CD4-positive, alpha-beta T cell treated with Interleukin-4 for 4 hours (primary cell): Measurements from ENCODE around the gene ASIC2.
A peak's percentile ranks its signal among the peaks of the same experiment; 100 is the strongest.
"Not testable (repeated sequence)": the region's sequence is repeated elsewhere in the genome, so short reads cannot be mapped to it uniquely, and the experiment has no call there.

Experiments used
- DNase-seq: peaks from one replicate; pipeline ENCODE4 v3.0.0-alpha.2; 2020

The ASIC2 gene

GRCh38 chr17:33015716-33016346 lies 277.3 kb downstream of the ASIC2 start:
- DNase-seq: no peak

DNA sequence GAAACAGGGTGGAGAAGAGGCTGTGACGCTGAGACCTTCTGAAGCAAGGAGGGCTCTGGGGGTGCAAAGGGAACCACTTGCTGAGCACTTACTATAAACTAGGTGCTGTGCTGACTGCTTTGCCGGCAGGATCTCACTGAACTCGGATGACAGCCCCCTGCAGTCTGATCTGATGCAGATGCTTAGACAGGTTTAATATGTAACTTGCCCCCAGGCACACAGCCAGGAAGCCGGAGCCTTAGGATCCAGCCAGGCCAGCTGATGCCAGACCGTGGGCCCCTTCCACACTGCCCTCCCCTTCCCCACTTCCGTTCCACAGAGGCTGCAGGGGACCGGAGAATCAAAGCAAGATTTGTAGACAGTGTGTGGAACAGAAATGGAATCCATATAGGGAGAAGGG lies 278.3 kb downstream of the ASIC2 start:
- no peak for DNase-seq

- no peak for DNase-seq
Observed at GRCh38 chr17:33013596-33014375, 279.3 kb downstream of the ASIC2 start.

DNA sequence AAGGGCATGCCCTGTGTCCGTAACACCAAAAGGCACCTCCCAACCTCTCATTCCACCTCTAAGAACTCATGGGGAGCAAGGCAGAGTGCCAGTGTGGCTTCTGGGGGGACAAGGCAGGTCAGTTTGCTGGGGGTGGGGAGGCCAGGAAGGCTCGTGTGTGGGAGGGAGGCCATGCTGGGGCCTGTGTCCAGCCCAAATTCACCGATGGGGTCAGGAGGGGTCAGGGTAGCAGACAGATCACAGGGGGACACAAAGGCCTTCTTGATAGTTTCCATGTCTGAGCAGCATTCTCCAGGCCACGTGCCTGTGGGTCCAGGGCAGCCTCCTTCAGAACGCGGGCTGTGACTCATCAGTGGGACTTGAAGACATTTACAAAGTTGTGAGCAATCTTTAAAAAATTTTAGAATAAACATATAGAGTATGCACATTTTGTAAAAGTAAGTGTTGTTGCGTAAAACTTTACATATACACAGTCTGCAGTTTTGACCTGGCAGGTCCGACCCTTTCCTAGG lies 280.5 kb downstream of the ASIC2 start:
- no peak for DNase-seq

GRCh38 chr17:33009636-33010035 lies 283.5 kb downstream of the ASIC2 start:
- no peak for DNase-seq

GRCh38 chr17:33007186-33007585 lies 285.9 kb downstream of the ASIC2 start:
- DNase-seq: no peak

GRCh38 chr17:33002246-33002645 lies 290.8 kb downstream of the ASIC2 start:
- no peak for DNase-seq

DNA sequence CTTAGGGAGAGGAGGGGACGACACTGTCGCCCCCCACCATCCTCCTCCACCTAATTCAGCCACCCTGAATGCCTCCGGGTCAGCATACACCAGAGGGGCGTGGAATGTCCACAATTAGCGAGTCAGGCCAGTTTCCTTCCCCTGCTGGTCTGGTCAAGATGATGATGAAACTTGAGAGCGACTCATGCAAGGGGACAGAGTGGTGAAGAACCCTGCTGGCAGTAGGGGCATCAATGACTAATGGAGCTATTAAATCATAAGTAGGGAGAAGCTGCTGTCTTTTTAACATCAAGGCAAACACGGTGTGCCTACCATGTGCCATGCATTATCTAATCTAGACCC lies 294.2 kb downstream of the ASIC2 start:
- no peak for DNase-seq

GRCh38 chr17:32998111-32998886 lies 294.8 kb downstream of the ASIC2 start:
- DNase-seq: peak; percentile 53

GRCh38 chr17:32995416-32996045 lies 297.6 kb downstream of the ASIC2 start:
- no peak for DNase-seq

- no peak for DNase-seq
Observed at GRCh38 chr17:32993977-32994376, 299.1 kb downstream of the ASIC2 start.

DNA sequence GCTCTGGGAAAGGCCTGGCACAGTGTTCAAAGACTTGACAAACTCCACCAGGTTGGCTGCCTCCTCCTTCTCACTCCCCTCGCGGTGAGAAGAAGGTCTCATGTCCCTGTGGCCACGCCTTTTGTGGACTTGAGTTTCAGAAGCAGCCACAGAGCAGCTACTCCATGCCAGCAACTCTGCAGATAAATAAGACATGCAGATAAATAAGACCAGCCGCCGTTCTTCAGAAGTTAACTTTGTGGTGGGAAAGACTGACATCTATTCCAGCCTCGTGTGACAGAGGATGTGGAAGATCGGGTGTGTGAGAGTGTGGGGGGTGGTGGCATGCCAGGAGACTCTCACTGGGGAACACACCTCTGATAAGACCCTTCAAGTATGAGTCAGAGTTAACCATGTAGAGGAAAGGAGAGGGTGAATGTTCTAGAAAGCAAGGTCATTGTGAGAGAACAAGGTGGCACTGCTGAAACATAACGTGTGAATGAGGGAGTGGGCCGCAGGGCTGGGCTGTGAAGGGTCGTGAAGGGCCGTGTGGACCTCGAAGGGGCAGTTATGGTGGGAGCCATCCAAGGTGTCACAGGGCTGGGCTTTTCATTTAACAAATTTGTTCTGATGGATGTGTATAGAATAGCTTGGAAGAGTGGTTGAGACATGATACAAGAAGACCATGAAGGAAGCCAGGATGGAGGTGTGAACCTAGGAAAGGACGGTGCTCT lies 300.6 kb downstream of the ASIC2 start:
- DNase-seq: no peak

DNA sequence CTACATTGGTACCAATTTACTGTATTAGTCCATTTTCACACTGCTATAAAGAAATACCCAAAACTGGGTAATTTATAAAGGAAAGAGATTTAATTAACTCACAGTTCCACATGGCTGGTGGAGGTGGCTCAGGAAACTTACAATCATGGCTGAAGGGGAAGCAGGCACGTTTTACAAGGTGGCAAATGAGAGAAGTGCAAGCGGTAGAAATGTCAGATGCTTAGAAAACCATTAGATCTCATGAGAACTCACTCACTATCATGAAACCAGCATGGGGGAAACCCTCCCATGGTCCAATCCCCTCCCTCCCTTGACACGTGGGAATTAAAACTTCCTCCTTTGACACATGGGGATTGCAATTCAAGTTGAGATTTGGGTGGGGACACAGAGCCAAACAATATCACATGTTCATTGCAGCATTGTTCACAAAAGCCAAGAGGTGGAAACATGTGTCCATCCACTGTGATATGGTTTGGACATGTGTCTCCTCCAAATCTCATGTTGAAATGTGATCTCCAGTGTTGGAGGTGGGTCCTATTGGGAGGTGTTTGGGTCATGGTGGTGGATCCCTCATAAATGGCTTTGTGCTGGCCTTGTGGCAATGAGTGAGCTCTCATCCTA lies 304.5 kb downstream of the ASIC2 start:
- DNase-seq: no peak

DNA sequence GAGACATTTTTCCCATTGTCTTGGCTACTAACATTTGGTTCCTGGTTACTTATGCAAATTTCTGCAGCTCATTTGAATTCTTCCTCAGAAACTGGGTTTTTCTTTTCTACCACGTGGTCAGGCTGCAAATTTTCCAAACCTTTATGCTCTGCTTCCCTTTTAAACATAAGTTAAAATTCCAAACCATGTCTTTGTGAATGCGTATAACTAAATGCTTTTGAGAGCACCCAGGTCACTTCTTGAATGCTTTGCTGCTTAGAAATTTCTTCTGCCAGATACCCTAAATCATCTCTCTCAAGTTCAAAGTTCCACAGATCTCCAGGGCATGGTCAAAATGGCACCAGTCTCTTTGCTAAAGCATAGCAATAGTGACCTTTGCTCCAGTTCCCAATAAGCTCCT lies 305.2 kb downstream of the ASIC2 start:
- DNase-seq: not testable (repeated sequence)

DNA sequence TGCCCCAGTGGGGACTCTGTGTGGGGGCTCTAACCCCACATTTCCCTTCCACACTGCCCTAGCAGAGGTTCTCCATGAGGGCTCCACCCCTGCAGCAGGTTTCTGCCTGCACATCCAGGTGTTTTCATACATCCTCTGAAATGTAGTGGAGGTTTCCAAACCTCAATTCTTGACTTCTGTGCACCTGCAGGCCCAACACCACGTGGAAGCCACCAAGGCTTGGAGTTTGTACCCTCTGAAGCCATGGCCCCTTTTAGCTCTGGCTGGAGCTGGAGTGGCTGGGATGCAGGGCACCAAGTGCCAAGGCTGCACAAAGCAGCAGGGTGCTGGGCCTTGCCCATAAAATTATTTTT lies 305.7 kb downstream of the ASIC2 start:
- DNase-seq: not testable (repeated sequence)

DNA sequence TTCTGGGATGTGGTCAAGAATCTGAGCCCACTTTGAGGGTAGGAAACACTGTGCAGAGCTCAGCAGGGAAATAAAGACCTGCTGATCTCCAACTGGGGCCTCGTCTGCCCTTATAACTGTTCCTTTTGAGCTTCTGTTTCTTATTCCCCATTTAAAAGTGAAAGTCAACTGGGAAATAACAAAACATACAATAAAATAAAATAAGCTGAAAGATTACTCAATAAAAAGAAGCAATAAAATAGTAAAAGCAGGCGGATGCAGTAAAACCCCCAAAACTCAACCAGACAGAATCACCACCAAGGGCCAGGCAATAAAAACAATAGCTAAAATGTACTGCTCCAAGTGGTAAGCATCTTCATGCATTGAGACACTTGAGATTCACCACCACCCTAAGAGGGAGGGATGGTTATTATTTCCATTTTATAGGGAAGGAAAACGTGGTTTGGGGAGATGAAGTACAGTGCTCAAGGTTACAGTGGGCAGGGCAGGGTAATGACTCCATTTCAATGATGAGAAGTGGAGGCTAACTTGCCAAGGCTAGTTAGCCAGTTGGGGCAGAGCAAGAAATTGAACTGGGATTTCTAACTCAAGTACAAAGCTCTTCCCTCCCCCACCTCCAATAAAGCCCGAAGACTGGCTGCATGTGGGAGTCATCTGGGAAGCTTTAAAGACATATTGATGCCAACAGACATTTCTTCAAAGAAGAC lies 307.9 kb downstream of the ASIC2 start:
- DNase-seq: no peak

DNA sequence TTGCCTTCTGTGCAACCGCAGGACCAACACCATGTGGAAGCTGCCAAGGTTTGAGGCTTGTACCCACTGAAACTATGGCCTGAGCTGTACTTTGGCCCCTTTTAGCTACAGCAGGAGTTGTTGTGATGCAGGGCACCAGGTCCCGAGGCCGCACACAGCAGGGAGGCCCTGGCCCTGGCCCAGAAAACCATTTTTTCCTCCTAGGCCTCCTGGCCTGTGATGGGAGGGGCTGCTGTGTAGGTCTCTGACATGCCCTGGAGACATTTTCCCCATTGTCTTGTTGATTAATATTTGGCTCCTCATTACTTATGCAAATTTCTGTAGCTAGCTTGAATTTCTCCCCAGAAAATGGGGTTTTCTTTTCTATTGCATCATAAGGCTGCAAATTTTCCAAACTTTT lies 311.5 kb downstream of the ASIC2 start:
- DNase-seq: not testable (repeated sequence)

DNA sequence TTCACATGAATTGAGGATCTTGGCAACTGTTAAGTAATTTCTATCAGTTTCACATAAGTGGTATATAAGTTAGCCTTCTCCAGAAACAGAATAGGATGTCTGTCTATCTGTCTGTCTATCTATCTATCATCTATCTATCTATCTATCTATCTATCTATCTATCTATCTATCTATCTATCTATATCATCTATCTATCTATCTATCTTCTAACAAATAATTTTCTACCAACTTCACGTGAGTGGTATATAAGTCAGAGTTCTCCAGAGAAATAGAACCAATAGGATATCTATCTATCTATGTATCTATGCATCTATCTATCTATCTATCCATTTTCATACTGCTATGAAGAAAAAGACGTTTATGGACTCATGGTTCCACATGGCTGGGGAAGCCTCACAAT lies 312.9 kb downstream of the ASIC2 start:
- DNase-seq: no peak

DNA sequence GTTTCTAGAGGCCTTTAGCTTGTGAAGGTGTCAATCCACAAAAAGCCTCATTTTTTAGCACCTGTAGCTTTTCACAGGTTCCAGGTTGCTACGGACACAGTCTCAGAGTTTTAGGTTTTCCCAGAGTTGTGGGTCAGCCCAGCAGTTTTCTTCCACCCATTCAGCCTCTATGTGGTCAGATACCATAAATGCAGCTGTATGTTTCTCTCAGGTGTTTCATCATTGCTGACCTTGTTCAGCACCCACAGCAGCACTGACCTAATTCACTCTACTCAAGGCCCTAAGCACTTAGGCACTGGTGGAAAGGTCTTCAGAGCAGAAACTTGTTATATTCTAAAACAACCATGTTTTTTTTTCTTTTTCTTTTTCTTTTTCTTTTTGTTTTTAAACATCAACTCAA lies 316.5 kb downstream of the ASIC2 start:
- DNase-seq: no peak

GRCh38 chr17:32976131-32976530 lies 317.0 kb downstream of the ASIC2 start:
- no peak for DNase-seq

DNA sequence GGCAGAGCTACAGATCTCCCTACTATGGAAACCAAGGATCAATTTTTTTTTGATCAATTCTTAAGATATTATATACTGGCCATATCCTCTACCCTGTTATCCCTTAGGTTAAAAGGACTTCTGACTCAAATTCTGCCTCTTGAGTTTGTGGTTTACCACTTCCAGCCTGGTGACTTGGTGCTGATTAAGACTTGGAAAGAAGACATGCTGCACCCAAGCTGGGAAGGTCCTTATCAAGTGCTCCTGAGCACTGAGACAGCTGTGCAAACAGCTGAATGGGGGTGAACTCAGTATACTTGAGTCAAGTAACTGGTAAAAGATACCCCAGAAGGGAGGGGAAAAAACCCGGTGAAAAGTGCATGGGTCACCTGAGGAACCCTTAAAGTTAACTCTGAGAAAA lies 321.9 kb downstream of the ASIC2 start:
- DNase-seq: no peak

- no peak for DNase-seq
Observed at GRCh38 chr17:32970281-32970680, 322.8 kb downstream of the ASIC2 start.
